Measurements from ENCODE around the gene USP4.

DNA sequence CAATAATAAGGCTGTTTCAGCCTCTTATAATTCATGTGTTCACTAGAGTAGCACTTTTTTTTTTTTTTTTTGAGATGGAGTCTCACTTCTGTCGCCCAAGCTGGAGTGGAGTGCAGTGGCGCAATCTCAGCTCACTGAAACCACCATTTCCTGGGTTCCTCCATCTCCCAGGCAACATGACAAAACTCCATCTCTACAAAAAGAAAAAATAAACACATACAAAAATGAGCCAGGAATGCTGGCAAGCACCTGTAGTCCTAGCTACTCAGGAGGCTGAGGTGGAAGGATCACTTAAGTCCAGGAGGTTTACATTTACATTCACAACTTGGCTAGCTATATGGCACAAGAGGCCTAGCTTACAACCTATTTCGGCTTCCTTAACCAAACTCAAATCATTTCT is 6.8 kb downstream of the USP4 start:
- TF ChIP-seq CEBPB (IDR thresholded peaks at IDR 0.05; ENCODE audit: low read depth, low read length) (no peak), CTCF (IDR thresholded peaks at IDR 0.05; ENCODE audit: control extremely low read depth in 1 of 3, insufficient read depth in 1 of 3, low read depth in 1 of 3, low read length in 3 of 3) (no peak), CREB1 (IDR thresholded peaks at IDR 0.05) (no peak), EZH2 (IDR thresholded peaks at IDR 0.05; ENCODE audit: low read depth, low read length, severe bottlenecking) (no peak), CBX8 (IDR thresholded peaks at IDR 0.05; ENCODE audit: borderline replicate concordance, low read depth, low read length) (no peak), EP300 (IDR thresholded peaks at IDR 0.05; ENCODE audit: borderline replicate concordance in 1 of 2, low read depth in 2 of 2, low read length in 2 of 2) (no peak), RAD21 (IDR thresholded peaks at IDR 0.05 in 1 of 2, conservative IDR thresholded peaks at IDR 0.05 in 1 of 2; ENCODE audit: low read depth in 2 of 2, low read length in 2 of 2) (no peak), ATF3 (IDR thresholded peaks at IDR 0.05; ENCODE audit: insufficient read depth, low read depth, low read length) (no peak), TAF1 (IDR thresholded peaks at IDR 0.05; ENCODE audit: low read depth, low read length) (no peak), JUN (IDR thresholded peaks at IDR 0.05; ENCODE audit: low read depth, low read length) (no peak), POLR2A (IDR thresholded peaks at IDR 0.05; ENCODE audit: control extremely low read depth in 1 of 2, low read depth in 2 of 2, low read length in 2 of 2) (no peak), TBP (IDR thresholded peaks at IDR 0.05; ENCODE audit: low read depth, low read length) (no peak)
